HepG2 (cell line): ENCODE data around the gene MECR. TPM values are rescaled to one million over a fixed set of nuclear protein-coding genes. Genes with fewer than 3 reads are reported as not detected.
A peak's percentile ranks its signal among the peaks of the same experiment; 100 is the strongest.

Source experiments
- ATF7-NPFF ChIP-seq: sonication (generic); formaldehyde crosslinking; IDR thresholded peaks from 2 replicates; pipeline ENCODE4 v1.8.1; 2023; ENCODE audit warnings: mild to moderate bottlenecking, low read depth, missing genetic modification reagents, moderate library complexity
- ZBTB3 ChIP-seq: sonication (generic); formaldehyde crosslinking; IDR thresholded peaks from 2 replicates; pipeline ENCODE4 v1.4.0; 2020; ENCODE audit warnings: low read depth, mild to moderate bottlenecking, moderate library complexity, missing genetic modification reagents, borderline replicate concordance
- ZNF142 ChIP-seq: sonication (generic); formaldehyde crosslinking; IDR thresholded peaks from 2 replicates; pipeline ENCODE4 v1.4.0; 2020; ENCODE audit warnings: missing genetic modification reagents
- ZNF619 ChIP-seq: sonication (generic); formaldehyde crosslinking; IDR thresholded peaks from 2 replicates; pipeline ENCODE4 v1.4.0; 2020; ENCODE audit warnings: mild to moderate bottlenecking, missing genetic modification reagents
- polyA plus RNA-seq, 8 experiments: library from polyadenylated mRNA; depleted of rRNA in 3 of 8; stranded (reverse) in 7 of 8; unstranded in 1 of 8; fragments of >200 nt; fragmentation: Illumina TruSeq in 4 of 8; extraction: Trizol in 4 of 8; gene quantifications; 2 replicates each; pipeline versions ENCODE4 v1.2.1 to v1.2.3, GENCODE V29; 2011 to 2016; ENCODE audit warnings: low read depth in 4 of 8, missing spikeins in 1 of 8, mixed read lengths in 1 of 8; ENCODE audit not compliant: insufficient read depth in 1 of 8
- total RNA-seq, 5 experiments: library from RNA; depleted of rRNA; stranded (reverse); fragments of >200 nt; fragmentation: Illumina TruSeq; extraction: Trizol; gene quantifications; 2 replicates each; pipeline ENCODE4 v1.2.3, GENCODE V29; 2016; ENCODE audit warnings: low read depth in 1 of 5
- TF ChIP-seq, protein P1 (sequence below): sonication (generic); formaldehyde crosslinking; IDR thresholded peaks from 2 replicates; pipeline ENCODE4 v1.5.1; 2020; ENCODE audit warnings: missing genetic modification reagents, mild to moderate bottlenecking, borderline replicate concordance
- TF ChIP-seq, protein P2 (sequence below), 2 experiments: sonication (generic) in 1 of 2; formaldehyde crosslinking in 1 of 2; IDR thresholded peaks; 2 replicates each; pipeline versions ENCODE4 v1.4.0 to v1.6.1; 2018 to 2020; ENCODE audit warnings: missing genetic modification reagents in 2 of 2, borderline replicate concordance in 1 of 2, low read depth in 1 of 2, mild to moderate bottlenecking in 1 of 2, missing biosample characterization in 1 of 2
- TF ChIP-seq, protein P3 (sequence below): sonication (generic); formaldehyde crosslinking; IDR thresholded peaks from 2 replicates; pipeline ENCODE4 v1.4.0; 2020; ENCODE audit warnings: missing genetic modification reagents
- TF ChIP-seq, protein P4 (sequence below): fragments of 450-650 bp; IDR thresholded peaks from 2 replicates; pipeline ENCODE4 v1.6.1; 2017; ENCODE audit warnings: mild to moderate bottlenecking
- TF ChIP-seq, protein P5 (sequence below): IDR thresholded peaks from 2 replicates; pipeline ENCODE4 v1.6.1; 2016; ENCODE audit warnings: missing compliant biosample characterization, missing genetic modification reagents, borderline replicate concordance
- TF ChIP-seq, protein P6 (sequence below): sonication (generic); formaldehyde crosslinking; IDR thresholded peaks from 2 replicates; pipeline ENCODE4 v1.9.0; 2022; ENCODE audit warnings: low read depth, missing genetic modification reagents

MECR gene
- total and polyA plus RNA-seq, 2 of the 13 experiments (the other 11 are each of a cell fraction or from before 2014, with no cell fraction given) = 18.8 to 24.9 TPM

DNA sequence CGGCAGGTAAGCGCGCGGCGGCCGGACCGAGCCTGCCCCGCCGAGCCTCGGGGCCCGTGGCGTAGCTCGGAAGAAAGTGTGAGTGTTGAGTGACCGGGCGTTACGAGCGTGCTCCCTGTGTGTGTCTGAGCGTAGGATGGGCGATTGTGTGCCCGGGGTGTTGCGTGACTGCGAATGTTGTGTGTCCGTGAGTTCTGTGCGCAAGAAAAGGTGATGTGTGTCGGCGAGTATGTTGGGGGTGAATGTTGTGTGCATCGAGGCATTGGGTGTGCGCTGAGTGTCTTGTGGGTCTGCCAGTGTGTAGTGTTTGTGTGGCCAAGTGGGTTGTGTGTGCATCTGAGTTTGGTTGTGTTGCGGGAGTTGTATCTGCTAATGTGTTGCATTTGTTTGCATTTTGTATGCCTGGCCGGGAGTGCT is 6.0 kb upstream of the MECR start (continued):
- TF ChIP-seq ZNF142 (CRISPR knock-in tag) (no peak), ZNF619 (CRISPR knock-in tag) (no peak), ATF7-NPFF (CRISPR knock-in tag) (peak; percentile 28; the same call in 1 of the 2 replicates), ZBTB3 (CRISPR knock-in tag) (no peak)
- TF ChIP-seq, protein P1, sequence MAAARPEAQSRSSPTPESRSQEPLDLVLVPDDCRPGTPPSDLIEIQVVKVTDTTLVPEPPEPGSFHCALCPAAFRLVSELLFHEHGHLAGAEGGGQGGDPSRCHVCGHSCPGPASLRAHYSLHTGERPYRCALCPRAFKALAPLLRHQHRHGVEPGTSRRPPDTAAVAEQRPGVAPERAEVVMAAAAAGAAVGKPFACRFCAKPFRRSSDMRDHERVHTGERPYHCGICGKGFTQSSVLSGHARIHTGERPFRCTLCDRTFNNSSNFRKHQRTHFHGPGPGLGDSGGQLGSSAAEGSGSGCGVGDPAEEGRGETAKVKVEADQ = peak; percentile 62; the same call in 1 of the 2 replicates
- TF ChIP-seq, protein P2, sequence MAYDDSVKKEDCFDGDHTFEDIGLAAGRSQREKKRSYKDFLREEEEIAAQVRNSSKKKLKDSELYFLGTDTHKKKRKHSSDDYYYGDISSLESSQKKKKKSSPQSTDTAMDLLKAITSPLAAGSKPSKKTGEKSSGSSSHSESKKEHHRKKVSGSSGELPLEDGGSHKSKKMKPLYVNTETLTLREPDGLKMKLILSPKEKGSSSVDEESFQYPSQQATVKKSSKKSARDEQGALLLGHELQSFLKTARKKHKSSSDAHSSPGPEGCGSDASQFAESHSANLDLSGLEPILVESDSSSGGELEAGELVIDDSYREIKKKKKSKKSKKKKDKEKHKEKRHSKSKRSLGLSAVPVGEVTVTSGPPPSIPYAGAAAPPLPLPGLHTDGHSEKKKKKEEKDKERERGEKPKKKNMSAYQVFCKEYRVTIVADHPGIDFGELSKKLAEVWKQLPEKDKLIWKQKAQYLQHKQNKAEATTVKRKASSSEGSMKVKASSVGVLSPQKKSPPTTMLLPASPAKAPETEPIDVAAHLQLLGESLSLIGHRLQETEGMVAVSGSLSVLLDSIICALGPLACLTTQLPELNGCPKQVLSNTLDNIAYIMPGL (CRISPR knock-in tag; IDR thresholded peaks at IDR 0.05; ENCODE audit: borderline replicate concordance in 1 of 2, low read depth in 1 of 2) = peak; percentile 9 to 36; a peak in 1 of 4 replicates
- TF ChIP-seq, protein P3, sequence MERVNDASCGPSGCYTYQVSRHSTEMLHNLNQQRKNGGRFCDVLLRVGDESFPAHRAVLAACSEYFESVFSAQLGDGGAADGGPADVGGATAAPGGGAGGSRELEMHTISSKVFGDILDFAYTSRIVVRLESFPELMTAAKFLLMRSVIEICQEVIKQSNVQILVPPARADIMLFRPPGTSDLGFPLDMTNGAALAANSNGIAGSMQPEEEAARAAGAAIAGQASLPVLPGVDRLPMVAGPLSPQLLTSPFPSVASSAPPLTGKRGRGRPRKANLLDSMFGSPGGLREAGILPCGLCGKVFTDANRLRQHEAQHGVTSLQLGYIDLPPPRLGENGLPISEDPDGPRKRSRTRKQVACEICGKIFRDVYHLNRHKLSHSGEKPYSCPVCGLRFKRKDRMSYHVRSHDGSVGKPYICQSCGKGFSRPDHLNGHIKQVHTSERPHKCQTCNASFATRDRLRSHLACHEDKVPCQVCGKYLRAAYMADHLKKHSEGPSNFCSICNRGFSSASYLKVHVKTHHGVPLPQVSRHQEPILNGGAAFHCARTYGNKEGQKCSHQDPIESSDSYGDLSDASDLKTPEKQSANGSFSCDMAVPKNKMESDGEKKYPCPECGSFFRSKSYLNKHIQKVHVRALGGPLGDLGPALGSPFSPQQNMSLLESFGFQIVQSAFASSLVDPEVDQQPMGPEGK (CRISPR knock-in tag) = no peak
- TF ChIP-seq, protein P4, sequence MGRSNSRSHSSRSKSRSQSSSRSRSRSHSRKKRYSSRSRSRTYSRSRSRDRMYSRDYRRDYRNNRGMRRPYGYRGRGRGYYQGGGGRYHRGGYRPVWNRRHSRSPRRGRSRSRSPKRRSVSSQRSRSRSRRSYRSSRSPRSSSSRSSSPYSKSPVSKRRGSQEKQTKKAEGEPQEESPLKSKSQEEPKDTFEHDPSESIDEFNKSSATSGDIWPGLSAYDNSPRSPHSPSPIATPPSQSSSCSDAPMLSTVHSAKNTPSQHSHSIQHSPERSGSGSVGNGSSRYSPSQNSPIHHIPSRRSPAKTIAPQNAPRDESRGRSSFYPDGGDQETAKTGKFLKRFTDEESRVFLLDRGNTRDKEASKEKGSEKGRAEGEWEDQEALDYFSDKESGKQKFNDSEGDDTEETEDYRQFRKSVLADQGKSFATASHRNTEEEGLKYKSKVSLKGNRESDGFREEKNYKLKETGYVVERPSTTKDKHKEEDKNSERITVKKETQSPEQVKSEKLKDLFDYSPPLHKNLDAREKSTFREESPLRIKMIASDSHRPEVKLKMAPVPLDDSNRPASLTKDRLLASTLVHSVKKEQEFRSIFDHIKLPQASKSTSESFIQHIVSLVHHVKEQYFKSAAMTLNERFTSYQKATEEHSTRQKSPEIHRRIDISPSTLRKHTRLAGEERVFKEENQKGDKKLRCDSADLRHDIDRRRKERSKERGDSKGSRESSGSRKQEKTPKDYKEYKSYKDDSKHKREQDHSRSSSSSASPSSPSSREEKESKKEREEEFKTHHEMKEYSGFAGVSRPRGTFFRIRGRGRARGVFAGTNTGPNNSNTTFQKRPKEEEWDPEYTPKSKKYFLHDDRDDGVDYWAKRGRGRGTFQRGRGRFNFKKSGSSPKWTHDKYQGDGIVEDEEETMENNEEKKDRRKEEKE = no peak
- TF ChIP-seq, protein P5, sequence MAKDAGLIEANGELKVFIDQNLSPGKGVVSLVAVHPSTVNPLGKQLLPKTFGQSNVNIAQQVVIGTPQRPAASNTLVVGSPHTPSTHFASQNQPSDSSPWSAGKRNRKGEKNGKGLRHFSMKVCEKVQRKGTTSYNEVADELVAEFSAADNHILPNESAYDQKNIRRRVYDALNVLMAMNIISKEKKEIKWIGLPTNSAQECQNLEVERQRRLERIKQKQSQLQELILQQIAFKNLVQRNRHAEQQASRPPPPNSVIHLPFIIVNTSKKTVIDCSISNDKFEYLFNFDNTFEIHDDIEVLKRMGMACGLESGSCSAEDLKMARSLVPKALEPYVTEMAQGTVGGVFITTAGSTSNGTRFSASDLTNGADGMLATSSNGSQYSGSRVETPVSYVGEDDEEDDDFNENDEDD (CRISPR knock-in tag) = no peak
- TF ChIP-seq, protein P6, sequence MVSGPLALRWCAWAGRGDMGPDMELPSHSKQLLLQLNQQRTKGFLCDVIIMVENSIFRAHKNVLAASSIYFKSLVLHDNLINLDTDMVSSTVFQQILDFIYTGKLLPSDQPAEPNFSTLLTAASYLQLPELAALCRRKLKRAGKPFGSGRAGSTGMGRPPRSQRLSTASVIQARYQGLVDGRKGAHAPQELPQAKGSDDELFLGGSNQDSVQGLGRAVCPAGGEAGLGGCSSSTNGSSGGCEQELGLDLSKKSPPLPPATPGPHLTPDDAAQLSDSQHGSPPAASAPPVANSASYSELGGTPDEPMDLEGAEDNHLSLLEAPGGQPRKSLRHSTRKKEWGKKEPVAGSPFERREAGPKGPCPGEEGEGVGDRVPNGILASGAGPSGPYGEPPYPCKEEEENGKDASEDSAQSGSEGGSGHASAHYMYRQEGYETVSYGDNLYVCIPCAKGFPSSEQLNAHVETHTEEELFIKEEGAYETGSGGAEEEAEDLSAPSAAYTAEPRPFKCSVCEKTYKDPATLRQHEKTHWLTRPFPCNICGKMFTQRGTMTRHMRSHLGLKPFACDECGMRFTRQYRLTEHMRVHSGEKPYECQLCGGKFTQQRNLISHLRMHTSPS (CRISPR knock-in tag) = no peak
